ENCODE measurements around the gene YIPF3. TPM values are rescaled to one million over a fixed set of nuclear protein-coding genes. Genes with fewer than 3 reads are reported as not detected.

The YIPF3 gene
- total RNA-seq, 1 experiment from 2014 or later = 81.3 TPM

- Mint-ChIP-seq H3K4me1 (peaks cover 47% of the 10 kb centered on the region), H3K36me3 (no peaks in the 10 kb centered on the region), H3K27me3 (ENCODE audit: low read depth) (no peaks in the 10 kb centered on the region), H3K4me3 (peak overlapping the region; percentile 76), H3K9me3 (no peaks in the 10 kb centered on the region), H3K27ac (peak overlapping the region; percentile 47)
- ChIA-PET CTCF (interaction anchor here (0.7 to 1.8 kb wide), 8 partner anchors 18 to 249 kb away, joined by 3 to 12 read pairs (median 4); partner anchors contain the start of genes DLK2, DNPH1 and LRRC73), POLR2A (interaction anchor here (0.8 to 1.2 kb wide), 3 partner anchors 22 to 308 kb away, joined by 3 to 9 read pairs (median 3); partner anchors contain the start of genes DLK2 and ZNF318)
- ATAC-seq = no peak
- TF ChIP-seq JAZF1 (CRISPR knock-in tag; IDR thresholded peaks at IDR 0.05) = no peak
- TF ChIP-seq ZNF219 (CRISPR knock-in tag; IDR thresholded peaks at IDR 0.05; ENCODE audit: borderline replicate concordance) = no peak
- TF ChIP-seq ZNF512 (CRISPR knock-in tag; IDR thresholded peaks at IDR 0.05; ENCODE audit: borderline replicate concordance) = no peak
- TF ChIP-seq CDX4 (CRISPR knock-in tag; IDR thresholded peaks at IDR 0.05; ENCODE audit: borderline replicate concordance) = no peak
- TF ChIP-seq IRF2 (CRISPR knock-in tag; IDR thresholded peaks at IDR 0.05; ENCODE audit: borderline replicate concordance, low read depth) = no peak
- TF ChIP-seq ATF2 (CRISPR knock-in tag; IDR thresholded peaks at IDR 0.05; ENCODE audit: borderline replicate concordance, low read depth) = no peak
- TF ChIP-seq RORB (CRISPR knock-in tag; IDR thresholded peaks at IDR 0.05) = no peak
- TF ChIP-seq IRF1 (CRISPR knock-in tag; IDR thresholded peaks at IDR 0.05) = no peak
- TF ChIP-seq TEAD1 (CRISPR knock-in tag; IDR thresholded peaks at IDR 0.05) = no peak
- no peak for TF ChIP-seq ZNF671 (CRISPR knock-in tag; IDR thresholded peaks at IDR 0.05)
- no peak for TF ChIP-seq ZNF121 (CRISPR knock-in tag; IDR thresholded peaks at IDR 0.05)
- no peak for DNase-seq (ENCODE audit: low spot score)
Measured at GRCh38 chr6:43478008-43478372, 38.7 kb downstream of the YIPF3 start.

GRCh38 chr6:43477235-43478007, 39.3 kb downstream of the YIPF3 start, which contains the start of gene TJAP1:
Gene TJAP1, plus strand, starts transcription at chr6:43477570. Its CDS starts 21,432 bp downstream, at chr6:43499002.
- H3K4me1 Mint-ChIP-seq = peaks cover 45% of the 10 kb centered on the region
- peak within 1 kb of the TSS; percentile 76 for H3K4me3 Mint-ChIP-seq
- ChIA-PET CTCF (interaction anchor here (0.7 to 1.8 kb wide), 9 partner anchors 19 to 248 kb away, joined by 3 to 12 read pairs (median 3); partner anchors contain the start of genes DLK2, DNPH1 and LRRC73), POLR2A (interaction anchor here (0.8 to 1.2 kb wide), 3 partner anchors 22 to 307 kb away, joined by 3 to 9 read pairs (median 3); partner anchors contain the start of genes DLK2 and ZNF318)
- ATAC-seq (peak; percentile 97), DNase-seq (ENCODE audit: low spot score) (peak; percentile 98)
- H3K9me3 Mint-ChIP-seq = no peaks in the 10 kb centered on the region
- H3K36me3 Mint-ChIP-seq = no peaks in the 10 kb centered on the region
- peak within 1 kb of the TSS; percentile 82 for H3K27ac Mint-ChIP-seq
- no peaks in the 10 kb centered on the region for H3K27me3 Mint-ChIP-seq (ENCODE audit: low read depth)
- TF ChIP-seq ELF4 (CRISPR knock-in tag; IDR thresholded peaks at IDR 0.05; ENCODE audit: low read depth) = no peak
- no peak for TF ChIP-seq ZNF263 (CRISPR knock-in tag; IDR thresholded peaks at IDR 0.05; ENCODE audit: low read depth)
- no peak for TF ChIP-seq E2F4 (CRISPR knock-in tag; IDR thresholded peaks at IDR 0.05; ENCODE audit: borderline replicate concordance, low read depth)
- no peak for TF ChIP-seq OVOL2 (CRISPR knock-in tag; IDR thresholded peaks at IDR 0.05; ENCODE audit: borderline replicate concordance)
- no peak for TF ChIP-seq GTF2I (CRISPR knock-in tag; conservative IDR thresholded peaks at IDR 0.05)
- TF ChIP-seq CREM (CRISPR knock-in tag; IDR thresholded peaks at IDR 0.05) = peak; percentile 66; the same call in 1 of the 2 replicates
- TF ChIP-seq AFF4 (CRISPR knock-in tag; IDR thresholded peaks at IDR 0.05; ENCODE audit: borderline replicate concordance) = no peak
- no peak for TF ChIP-seq IRF1 (CRISPR knock-in tag; IDR thresholded peaks at IDR 0.05)
- no peak for TF ChIP-seq SMAD3 (CRISPR knock-in tag; IDR thresholded peaks at IDR 0.05; ENCODE audit: borderline replicate concordance)
- no peak for TF ChIP-seq GRHL2 (CRISPR knock-in tag; IDR thresholded peaks at IDR 0.05; ENCODE audit: insufficient replicate concordance, severe bottlenecking)
- peak; percentile 79 for TF ChIP-seq SP1 (CRISPR knock-in tag; conservative IDR thresholded peaks at IDR 0.05)
- TF ChIP-seq SMAD4 (CRISPR knock-in tag; IDR thresholded peaks at IDR 0.05) = no peak

All from WTC11 (cell line).